ENCODE measurements around the gene GIMAP8.

Gene GIMAP8

DNA sequence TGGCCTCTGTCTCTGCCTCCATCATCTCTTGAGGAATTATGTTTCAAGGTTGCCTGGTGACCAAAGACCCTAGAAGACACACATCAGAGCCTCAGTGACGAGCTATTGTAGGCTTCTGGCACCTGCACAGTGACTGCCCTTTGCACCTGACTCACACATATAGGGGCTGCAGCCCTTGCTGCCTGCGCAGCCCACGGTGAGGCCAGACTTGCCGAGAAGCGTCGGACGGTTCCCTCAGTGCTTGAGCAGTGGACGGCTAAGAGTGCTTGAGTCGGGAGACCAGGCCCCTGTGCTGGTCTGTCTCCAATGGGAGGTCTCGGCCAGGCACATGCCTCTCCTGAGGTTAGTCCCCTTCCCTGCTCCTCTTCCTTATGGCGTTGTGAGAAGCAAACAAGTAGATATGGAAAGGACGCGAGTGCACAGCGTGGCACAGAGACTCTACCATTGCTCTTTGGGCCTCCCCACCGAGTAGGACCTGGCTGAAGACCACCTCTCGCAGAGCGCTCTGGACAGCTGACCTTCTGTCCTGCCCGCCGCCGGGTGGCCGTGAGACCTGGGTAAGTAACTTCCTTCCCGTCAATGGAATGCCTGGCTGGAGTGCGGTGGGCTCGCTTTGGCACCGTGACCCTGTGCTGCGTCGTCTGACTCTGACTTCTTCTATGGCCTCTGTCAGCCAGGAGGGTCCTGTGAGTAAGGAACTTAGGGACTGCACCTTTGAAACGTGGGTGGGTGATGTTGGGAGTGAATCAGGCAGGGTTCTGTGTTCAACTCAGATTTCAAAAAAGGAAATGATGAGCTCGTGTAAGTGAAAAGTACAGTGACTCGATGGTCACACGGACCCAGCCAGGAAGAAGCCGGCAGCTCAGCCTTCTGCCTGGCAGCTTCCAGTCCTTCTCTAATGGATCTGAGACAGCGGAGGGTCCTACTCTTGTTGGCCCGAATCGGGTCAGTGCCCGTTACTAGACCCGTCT, 37.6 kb upstream of the GIMAP8 start:
- DNase-seq (ENCODE audit: insufficient read length) (no peak), FAIRE-seq (no peak)
- TF ChIP-seq POLR2A (IDR thresholded peaks at IDR 0.05; ENCODE audit: low read depth, low read length) (no peak), TAF1 (IDR thresholded peaks at IDR 0.05; ENCODE audit: borderline replicate concordance, low read depth, low read length) (no peak), POLR2AphosphoS5 (IDR thresholded peaks at IDR 0.05; ENCODE audit: low read depth, low read length) (no peak)

DNA sequence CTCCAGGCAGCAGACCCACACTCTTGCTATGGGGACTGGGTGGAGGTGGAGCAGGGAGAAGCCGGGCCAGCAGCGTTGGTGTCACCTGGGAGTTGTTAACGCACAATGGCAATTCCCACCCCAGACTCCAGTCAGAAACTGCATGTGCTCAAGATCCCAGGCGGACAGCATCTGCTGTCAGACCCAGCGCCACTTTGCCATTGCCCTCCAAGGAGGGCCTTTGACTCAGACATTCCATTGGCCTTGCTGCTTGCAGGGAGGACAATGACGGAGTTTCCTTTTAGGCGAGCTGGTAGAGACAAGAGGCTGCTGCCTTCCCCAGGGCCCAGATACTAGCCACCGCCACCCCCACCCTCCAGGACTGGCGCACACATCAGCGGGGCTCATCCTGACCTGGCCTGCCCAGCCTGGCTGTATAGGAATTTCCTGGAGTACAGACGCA, 36.8 kb upstream of the GIMAP8 start:
- DNase-seq (ENCODE audit: insufficient read length) (no peak), FAIRE-seq (no peak)
- TF ChIP-seq POLR2A (IDR thresholded peaks at IDR 0.05; ENCODE audit: low read depth, low read length) (no peak), POLR2AphosphoS5 (IDR thresholded peaks at IDR 0.05; ENCODE audit: low read depth, low read length) (no peak), TAF1 (IDR thresholded peaks at IDR 0.05; ENCODE audit: borderline replicate concordance, low read depth, low read length) (no peak)

DNA sequence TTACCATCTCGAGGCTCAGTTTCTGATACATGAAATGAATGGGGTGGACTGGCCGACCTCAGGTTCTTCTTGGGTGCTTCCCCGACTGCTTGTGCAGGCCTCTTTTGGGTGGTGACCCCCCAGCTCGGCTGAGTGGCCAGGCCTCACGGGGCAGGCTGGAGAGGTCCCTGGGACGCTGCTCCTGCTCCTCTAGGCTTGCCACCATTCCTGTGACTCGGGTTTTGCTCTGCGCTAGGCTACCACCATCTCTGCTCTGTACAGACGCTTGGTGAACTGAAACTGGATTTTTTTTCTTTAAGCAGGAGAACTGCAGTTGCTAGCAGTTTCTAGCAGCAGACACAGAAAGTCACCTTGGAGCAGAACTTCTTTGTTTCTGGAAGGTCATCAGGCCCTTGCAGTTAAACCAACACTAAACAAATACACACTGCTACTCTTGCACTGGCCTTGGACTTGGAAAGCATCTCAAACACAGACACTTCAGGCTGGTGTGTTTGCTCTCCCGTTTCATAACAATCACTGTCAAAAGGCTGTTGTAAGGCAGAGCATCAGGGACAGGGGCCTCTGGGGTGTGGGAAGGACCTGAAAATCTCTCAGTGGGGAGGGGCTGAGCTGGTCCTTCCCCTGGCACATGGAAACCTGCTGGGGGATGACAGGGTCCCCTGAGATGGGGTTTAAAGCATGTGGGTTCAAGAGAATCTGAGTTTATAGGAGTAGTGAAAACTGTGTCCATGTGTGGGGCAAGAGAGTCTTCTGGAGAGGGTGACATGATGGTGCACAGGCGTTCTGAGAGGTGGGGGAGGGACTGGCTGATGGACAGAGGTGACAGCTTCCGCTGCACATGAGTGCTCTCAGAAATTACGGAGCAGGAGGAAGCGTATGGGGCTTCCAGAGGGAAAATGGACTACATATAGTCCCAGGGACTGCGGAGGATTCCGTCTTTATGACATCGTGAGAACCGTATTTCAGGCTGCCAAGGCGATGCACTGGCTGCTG, 35.0 kb upstream of the GIMAP8 start:
- no peak for DNase-seq (ENCODE audit: insufficient read length)

DNA sequence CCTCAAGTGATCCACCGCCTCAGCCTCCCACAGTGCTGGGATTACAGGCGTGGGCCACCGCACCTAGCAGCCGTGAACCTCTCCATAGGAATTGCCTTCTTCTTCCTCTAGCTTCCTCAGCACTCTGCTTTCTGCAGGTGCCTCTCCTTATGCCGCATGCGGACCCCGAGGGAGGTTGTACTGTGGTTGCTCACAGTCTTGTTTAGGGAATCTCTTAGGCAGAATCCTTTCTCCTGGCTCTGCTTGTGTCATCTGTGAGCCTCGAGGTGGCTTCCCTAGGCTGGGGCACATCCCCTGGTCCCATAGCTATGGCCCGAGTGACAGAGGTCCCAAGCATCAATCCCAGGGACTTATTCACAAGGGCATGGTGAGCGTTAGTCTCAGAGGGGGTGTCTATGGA, 33.2 kb upstream of the GIMAP8 start:
- FAIRE-seq: no peak

More for the DNA sequence above, 35.0 kb upstream of the GIMAP8 start:
- no peak for FAIRE-seq
- TF ChIP-seq POLR2AphosphoS5 (IDR thresholded peaks at IDR 0.05; ENCODE audit: low read depth, low read length): no peak
- no peak for TF ChIP-seq TAF1 (IDR thresholded peaks at IDR 0.05; ENCODE audit: borderline replicate concordance, low read depth, low read length)
- no peak for TF ChIP-seq POLR2A (IDR thresholded peaks at IDR 0.05; ENCODE audit: low read depth, low read length)

DNA sequence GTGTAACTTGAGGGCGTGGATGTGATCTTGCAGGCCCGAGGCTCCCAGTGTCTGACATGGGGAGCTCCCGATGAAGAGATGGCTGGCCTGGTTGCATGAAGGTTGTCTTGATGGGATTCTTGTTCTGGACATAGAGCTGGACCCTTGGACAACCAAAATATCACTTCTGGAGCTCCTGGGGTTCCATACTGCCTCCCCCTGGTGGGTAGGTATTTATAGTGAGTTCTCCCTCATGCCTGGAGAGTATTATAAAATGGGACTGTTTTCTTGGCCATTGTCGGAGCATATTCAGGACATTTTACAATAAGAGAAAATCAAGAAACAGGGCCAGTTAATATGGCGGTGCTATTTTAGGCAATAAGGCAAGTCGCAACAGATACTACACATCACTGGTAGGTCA, 32.6 kb upstream of the GIMAP8 start:
- no peak for FAIRE-seq
- TF ChIP-seq POLR2AphosphoS5 (IDR thresholded peaks at IDR 0.05; ENCODE audit: low read depth, low read length) (no peak), TAF1 (IDR thresholded peaks at IDR 0.05; ENCODE audit: borderline replicate concordance, low read depth, low read length) (no peak), POLR2A (IDR thresholded peaks at IDR 0.05; ENCODE audit: low read depth, low read length) (no peak)
- DNase-seq (ENCODE audit: insufficient read length): no peak

More for the DNA sequence above, 33.2 kb upstream of the GIMAP8 start:
- no peak for DNase-seq (ENCODE audit: insufficient read length)
- TF ChIP-seq POLR2A (IDR thresholded peaks at IDR 0.05; ENCODE audit: low read depth, low read length): no peak
- TF ChIP-seq TAF1 (IDR thresholded peaks at IDR 0.05; ENCODE audit: borderline replicate concordance, low read depth, low read length): no peak
- TF ChIP-seq POLR2AphosphoS5 (IDR thresholded peaks at IDR 0.05; ENCODE audit: low read depth, low read length): no peak

DNA sequence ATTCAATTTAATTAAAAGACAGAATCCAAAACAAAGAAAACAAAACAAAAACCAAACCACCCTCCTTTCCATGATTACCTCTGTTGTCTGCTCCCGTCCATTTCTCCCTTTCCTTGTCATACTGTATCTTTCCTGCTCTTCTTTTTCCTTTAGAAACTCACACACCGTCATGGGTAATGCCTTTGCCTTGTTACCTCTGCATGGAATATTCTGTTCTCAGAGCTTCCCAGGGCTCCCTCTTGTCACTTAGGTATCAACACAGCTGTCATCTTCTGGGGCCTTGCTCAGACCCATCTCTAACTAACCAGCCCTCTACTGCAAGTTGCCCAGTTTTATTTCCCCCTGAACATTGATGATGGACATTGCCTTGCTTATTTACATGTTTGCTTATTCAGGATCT, 30.2 kb upstream of the GIMAP8 start:
- FAIRE-seq: no peak
- no peak for TF ChIP-seq POLR2AphosphoS5 (IDR thresholded peaks at IDR 0.05; ENCODE audit: low read depth, low read length)
- TF ChIP-seq TAF1 (IDR thresholded peaks at IDR 0.05; ENCODE audit: borderline replicate concordance, low read depth, low read length): no peak
- no peak for TF ChIP-seq POLR2A (IDR thresholded peaks at IDR 0.05; ENCODE audit: low read depth, low read length)
- DNase-seq (ENCODE audit: insufficient read length): no peak

DNA sequence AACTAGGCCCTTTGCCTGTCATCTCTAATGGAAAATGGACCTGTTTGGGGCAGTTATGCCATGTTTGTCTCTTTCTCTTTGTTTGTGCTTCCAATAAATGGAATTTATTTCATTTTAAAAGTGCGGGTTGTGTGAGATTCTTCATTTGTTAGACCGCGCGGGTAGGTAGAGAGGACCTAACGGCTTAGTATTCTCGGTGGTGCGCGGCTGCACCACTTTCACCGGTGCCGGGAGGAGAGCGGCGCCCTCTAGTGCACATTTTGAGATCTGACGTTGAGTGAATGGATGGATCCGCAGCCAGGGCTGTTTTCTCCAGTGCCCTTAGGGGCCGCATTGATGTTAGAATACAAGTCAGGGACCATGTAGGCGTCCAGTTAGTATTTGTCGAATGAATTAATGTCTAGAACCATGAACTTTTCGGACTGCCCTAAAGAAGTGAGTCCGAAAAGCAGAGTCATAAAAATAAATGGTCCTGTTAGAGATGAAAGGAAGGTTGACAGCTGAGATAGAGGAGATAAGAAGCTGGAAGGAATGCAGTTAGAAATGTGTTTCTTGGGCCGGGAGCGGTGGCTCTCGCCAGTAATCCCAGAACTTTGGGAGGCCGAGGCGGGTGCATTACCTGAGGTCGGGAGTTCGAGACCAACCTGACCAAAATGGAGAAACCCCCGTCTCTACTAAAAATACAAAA, 29.3 kb upstream of the GIMAP8 start:
- TF ChIP-seq POLR2A (IDR thresholded peaks at IDR 0.05; ENCODE audit: low read depth, low read length) (no peak), POLR2AphosphoS5 (IDR thresholded peaks at IDR 0.05; ENCODE audit: low read depth, low read length) (no peak), TAF1 (IDR thresholded peaks at IDR 0.05; ENCODE audit: borderline replicate concordance, low read depth, low read length) (no peak)
- peak; percentile 87 for FAIRE-seq
- peak; percentile 74 for DNase-seq (ENCODE audit: insufficient read length)

DNA sequence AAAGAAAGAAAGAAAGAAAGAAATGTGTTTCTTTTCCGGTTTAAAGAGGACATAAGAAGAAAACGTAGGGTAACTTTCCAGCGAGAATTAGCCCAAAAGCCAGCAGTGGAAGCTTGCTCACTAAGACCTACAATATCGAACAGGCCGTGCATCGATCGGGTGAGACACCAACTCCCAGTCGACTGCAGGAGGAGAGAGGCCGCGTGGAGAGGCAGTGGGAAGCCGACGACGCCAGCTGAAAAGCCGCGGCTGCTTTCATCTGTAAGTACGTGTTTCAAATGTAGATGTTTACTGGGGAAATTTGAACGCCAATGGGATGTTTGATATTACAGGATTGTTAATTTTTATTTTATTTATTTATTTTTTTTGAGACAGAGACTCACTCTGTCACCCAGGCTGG, 28.6 kb upstream of the GIMAP8 start:
- TF ChIP-seq POLR2A (IDR thresholded peaks at IDR 0.05; ENCODE audit: low read depth, low read length): no peak
- TF ChIP-seq POLR2AphosphoS5 (IDR thresholded peaks at IDR 0.05; ENCODE audit: low read depth, low read length): no peak
- TF ChIP-seq TAF1 (IDR thresholded peaks at IDR 0.05; ENCODE audit: borderline replicate concordance, low read depth, low read length): no peak
- no peak for FAIRE-seq
- no peak for DNase-seq (ENCODE audit: insufficient read length)

DNA sequence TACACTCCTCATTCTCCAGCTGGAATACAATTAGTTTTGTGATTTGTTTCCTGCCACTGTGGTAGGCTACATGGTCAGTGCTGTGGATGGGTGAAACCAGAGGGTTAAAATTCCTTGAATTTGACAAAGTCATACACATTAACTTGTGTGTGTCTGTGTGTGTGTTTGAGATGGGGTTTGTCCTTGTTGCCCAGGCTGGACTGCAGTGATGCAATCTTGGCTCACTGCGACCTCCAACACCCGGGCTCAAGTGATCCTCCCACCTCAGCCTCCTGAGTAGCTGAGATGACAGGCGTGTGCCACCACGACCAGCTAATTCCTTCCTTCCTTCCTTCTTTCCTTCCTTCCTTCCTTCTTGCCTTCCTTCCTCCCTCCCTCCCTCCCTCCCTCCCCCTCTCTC, 24.8 kb upstream of the GIMAP8 start:
- no peak for DNase-seq (ENCODE audit: insufficient read length)
- no peak for FAIRE-seq
- TF ChIP-seq POLR2AphosphoS5 (IDR thresholded peaks at IDR 0.05; ENCODE audit: low read depth, low read length): no peak
- TF ChIP-seq POLR2A (IDR thresholded peaks at IDR 0.05; ENCODE audit: low read depth, low read length): no peak
- TF ChIP-seq TAF1 (IDR thresholded peaks at IDR 0.05; ENCODE audit: borderline replicate concordance, low read depth, low read length): no peak

DNA sequence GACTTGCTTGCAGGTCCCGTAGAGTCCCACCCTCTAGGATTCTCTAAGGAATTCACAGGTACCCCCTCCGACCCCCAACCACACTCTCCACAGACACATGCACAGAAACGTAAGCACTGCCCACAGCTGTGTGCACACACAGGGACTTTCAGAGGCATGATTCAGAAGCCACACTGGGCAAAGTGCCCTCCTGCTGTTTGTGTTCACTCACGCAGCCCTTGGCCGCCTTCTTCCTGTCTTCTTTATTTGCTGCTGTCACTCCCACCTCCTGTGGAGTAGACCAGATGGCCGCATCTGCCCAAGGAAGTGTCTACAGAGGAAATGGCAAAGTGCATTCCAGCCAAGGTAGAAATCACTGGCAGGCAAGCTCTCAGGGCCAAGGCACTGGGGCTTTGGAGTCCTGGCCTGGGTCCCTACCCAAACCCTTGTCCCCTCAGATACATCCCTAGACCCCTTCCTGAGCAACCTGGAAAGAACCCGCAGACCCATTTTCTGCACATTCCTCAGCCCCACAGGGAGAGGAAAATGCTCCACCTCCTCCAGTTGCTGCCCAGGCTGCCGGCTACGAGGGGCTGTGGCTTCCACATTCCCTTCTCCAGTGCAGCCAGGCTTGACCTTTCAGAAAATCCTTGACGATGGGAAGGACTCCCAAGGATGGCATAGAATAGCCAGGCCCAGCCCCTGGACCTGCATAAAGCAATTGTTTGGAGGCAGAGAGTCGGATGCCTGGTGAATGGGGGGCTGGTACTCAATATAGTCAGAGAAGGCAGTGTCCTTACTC, 21.6 kb upstream of the GIMAP8 start:
- TF ChIP-seq POLR2AphosphoS5 (IDR thresholded peaks at IDR 0.05; ENCODE audit: low read depth, low read length) (no peak), POLR2A (IDR thresholded peaks at IDR 0.05; ENCODE audit: low read depth, low read length) (no peak), TAF1 (IDR thresholded peaks at IDR 0.05; ENCODE audit: borderline replicate concordance, low read depth, low read length) (no peak)
- DNase-seq (ENCODE audit: insufficient read length) (no peak), FAIRE-seq (no peak)

All from GM12892 (cell line).